OCI-LY7 (cell line): ENCODE data around the gene ABHD1. TPM values are rescaled to one million over a fixed set of nuclear protein-coding genes. Genes with fewer than 3 reads are reported as not detected.
A peak's percentile ranks its signal among the peaks of the same experiment; 100 is the strongest.

Experiments used
- BruUV-seq: library from RNA; stranded (reverse); fragments of 400-500 nt; replicated peaks from 2 replicates; lab custom pipeline; 2021; lab: Mats Ljungman, UMichigan
- CTCF ChIA-PET: fragments of 300-600 bp; sonication (Branson Sonifier 250); formaldehyde crosslinking; loops from one replicate; lab custom pipeline; 2022; ENCODE audit warnings: antibody characterized with exemption; ENCODE audit not compliant: unreplicated experiment; lab: Charles Lee
- POLR2A ChIA-PET: fragments of 300-600 bp; sonication (Branson Sonifier 250); formaldehyde crosslinking; loops from one replicate; lab custom pipeline; 2022; ENCODE audit warnings: antibody characterized with exemption; lab: Charles Lee
- DNase-seq: peaks from one replicate; pipeline ENCODE4 v3.0.0-alpha.2; 2015; ENCODE audit warnings: low spot score
- H2AFZ ChIP-seq: fragments of 200-600 bp; sonication (generic), shearing (Covaris generic); 2 replicates; pipeline ENCODE4 v1.6.1; 2014; ENCODE audit warnings: mild to moderate bottlenecking, antibody characterized with exemption, low read length, moderate library complexity
- H3K27ac ChIP-seq: fragments of 200-600 bp; sonication (generic); 2 replicates; pipeline ENCODE4 v1.5.1; 2014; ENCODE audit warnings: mixed run types, low read depth, mild to moderate bottlenecking, moderate library complexity, low read length, inconsistent platforms; ENCODE audit not compliant: poor library complexity, severe bottlenecking
- H3K36me3 ChIP-seq: fragments of 200-600 bp; sonication (generic); 2 replicates; pipeline ENCODE4 v1.6.1; 2014; ENCODE audit warnings: mild to moderate bottlenecking, antibody characterized with exemption, low read length, moderate library complexity, mixed read lengths; ENCODE audit not compliant: insufficient read depth
- H3K4me1 ChIP-seq: fragments of 200-600 bp; sonication (generic); 2 replicates; pipeline ENCODE4 v1.5.1; 2014; ENCODE audit warnings: mild to moderate bottlenecking, low read length; ENCODE audit not compliant: insufficient read depth, poor library complexity, severe bottlenecking
- H3K4me2 ChIP-seq: fragments of 200-600 bp; sonication (generic); 2 replicates; pipeline ENCODE4 v1.6.1; 2014; ENCODE audit warnings: mild to moderate bottlenecking, low read length
- H3K4me3 ChIP-seq: fragments of 200-600 bp; sonication (generic); 2 replicates; pipeline ENCODE4 v1.5.1; 2014; ENCODE audit warnings: mild to moderate bottlenecking, low read depth, low read length; ENCODE audit not compliant: poor library complexity, severe bottlenecking
- H3K79me2 ChIP-seq: fragments of 200-600 bp; sonication (generic); 2 replicates; pipeline ENCODE4 v1.6.1; 2016; ENCODE audit warnings: low read depth, mild to moderate bottlenecking, low read length, moderate library complexity, mixed read lengths; ENCODE audit not compliant: insufficient read depth
- H3K9me2 ChIP-seq: fragments of 200-600 bp; sonication (generic); 2 replicates; pipeline ENCODE4 v1.6.1; 2016; ENCODE audit warnings: mild to moderate bottlenecking, low read length, mixed read lengths; ENCODE audit not compliant: insufficient read depth
- H3K9me3 ChIP-seq: fragments of 200-600 bp; sonication (generic); 2 replicates; pipeline ENCODE4 v1.6.1; 2014; ENCODE audit warnings: mild to moderate bottlenecking, mixed run types, low read length, mixed read lengths
- H4K20me1 ChIP-seq: fragments of 200-600 bp; sonication (generic); 2 replicates; pipeline ENCODE4 v1.6.1; 2014; ENCODE audit warnings: mild to moderate bottlenecking, antibody characterized with exemption, low read length, moderate library complexity, mixed read lengths; ENCODE audit not compliant: insufficient read depth
- CTCF ChIP-seq: fragments of 200-600 bp; sonication (generic); conservative IDR thresholded peaks from 2 replicates; pipeline ENCODE4 v1.5.1; 2014; ENCODE audit warnings: mild to moderate bottlenecking, antibody characterized with exemption, low read length, moderate library complexity, mixed read lengths
- EZH2phosphoT487 ChIP-seq: fragments of 200-600 bp; sonication (generic); IDR thresholded peaks from 2 replicates; pipeline ENCODE4 v1.6.1; 2018; ENCODE audit warnings: low read depth, borderline replicate concordance, mild to moderate bottlenecking, mixed run types, antibody characterized with exemption, low read length, moderate library complexity, mixed read lengths
- intact Hi-C: fragments of 100-400 bp; cut with micrococcal nuclease; formaldehyde crosslinking; loops from one replicate; pipeline ENCODE4 v1.10.0; 2022; ENCODE audit not compliant: unreplicated experiment
- total RNA-seq, 2 experiments: library from RNA; depleted of rRNA in 1 of 2; stranded (reverse); fragments of >200 nt in 1 of 2; shearing (Covaris generic) in 1 of 2; gene quantifications; 2 replicates each; pipeline ENCODE4 v1.2.3, GENCODE V29; 2014 to 2022

Gene ABHD1
- total RNA-seq, 2 experiments from 2014 or later: not detected

GRCh38 chr2:27179344-27180000 lies 55.9 kb downstream of the ABHD1 start:
- ChIA-PET POLR2A (interaction anchor here (1.0 kb wide), 1 partner anchor 102 kb away, joined by 3 read pairs; no protein-coding TSS in a partner anchor), CTCF (no interaction called here)
- no peaks in the 10 kb centered on the region for H3K9me2 ChIP-seq
- peaks cover 53% of the 10 kb centered on the region for H3K4me1 ChIP-seq
- no peaks in the 10 kb centered on the region for H3K79me2 ChIP-seq
- no TSS peak for BruUV-seq
- DNase-seq: no peak
- H3K4me3 ChIP-seq: no peak overlapping the region
- TF ChIP-seq EZH2phosphoT487 (no peak), CTCF (no peak)
- no peaks in the 10 kb centered on the region for H3K9me3 ChIP-seq
- peak overlapping the region; percentile 51 for H3K4me2 ChIP-seq
- intact Hi-C loops: no loop called here
- no peak overlapping the region for H3K27ac ChIP-seq
- H2AFZ ChIP-seq: peak overlapping the region; percentile 21; the same call in 1 of the 2 replicates
- H4K20me1 ChIP-seq: no peaks in the 10 kb centered on the region
- no peaks in the 10 kb centered on the region for H3K36me3 ChIP-seq

Other genes starting within 250 kb of the ABHD1 start
- gene MAPRE3, start 153.2 kb upstream of the ABHD1 start, total RNA-seq (2014; rRNA removed; shearing (Covaris generic)): not detected in 2 replicates
- not detected in 2 replicates for gene MAPRE3, start 153.2 kb upstream of the ABHD1 start, total RNA-seq (2022)
- gene TMEM214, start 90.8 kb upstream of the ABHD1 start, total RNA-seq (2014; rRNA removed; shearing (Covaris generic)): 32.0 and 32.6 TPM in 2 replicates
- 78.6 and 79.3 TPM in 2 replicates for gene TMEM214, start 90.8 kb upstream of the ABHD1 start, total RNA-seq (2022)
- gene AGBL5, start 72.1 kb upstream of the ABHD1 start, total RNA-seq (2014; rRNA removed; shearing (Covaris generic)): 34.3 and 37.4 TPM in 2 replicates
- gene AGBL5, start 72.1 kb upstream of the ABHD1 start, total RNA-seq (2022): 42.0 and 51.8 TPM in 2 replicates
- 147 and 214 TPM in 2 replicates for gene OST4, start 52.2 kb upstream of the ABHD1 start, total RNA-seq (2014; rRNA removed; shearing (Covaris generic))
- 253 and 267 TPM in 2 replicates for gene OST4, start 52.2 kb upstream of the ABHD1 start, total RNA-seq (2022)
- gene EMILIN1, start 45.2 kb upstream of the ABHD1 start, total RNA-seq (2014; rRNA removed; shearing (Covaris generic)): 2.7 and 3.2 TPM in 2 replicates
- gene EMILIN1, start 45.2 kb upstream of the ABHD1 start, total RNA-seq (2022): 1.6 and 2.2 TPM in 2 replicates
- 9.7 and 14.0 TPM in 2 replicates for gene KHK, start 37.0 kb upstream of the ABHD1 start, total RNA-seq (2014; rRNA removed; shearing (Covaris generic))
- gene KHK, start 37.0 kb upstream of the ABHD1 start, total RNA-seq (2022): 17.9 and 19.7 TPM in 2 replicates
- not detected in 2 replicates for gene CGREF1, start 4.7 kb upstream of the ABHD1 start, total RNA-seq (2014; rRNA removed; shearing (Covaris generic))
- gene CGREF1, start 4.7 kb upstream of the ABHD1 start, total RNA-seq (2022): not detected in 2 replicates
- 113 and 116 TPM in 2 replicates for gene PREB, start 10.8 kb downstream of the ABHD1 start, total RNA-seq (2014; rRNA removed; shearing (Covaris generic))
- gene PREB, start 10.8 kb downstream of the ABHD1 start, total RNA-seq (2022): 96.8 and 106 TPM in 2 replicates
- not detected in 2 replicates for gene PRR30, start 15.6 kb downstream of the ABHD1 start, total RNA-seq (2014; rRNA removed; shearing (Covaris generic))
- not detected in 2 replicates for gene PRR30, start 15.6 kb downstream of the ABHD1 start, total RNA-seq (2022)
- not detected in 2 replicates for gene TCF23, start 25.2 kb downstream of the ABHD1 start, total RNA-seq (2014; rRNA removed; shearing (Covaris generic))
- gene TCF23, start 25.2 kb downstream of the ABHD1 start, total RNA-seq (2022): 0.25 TPM in 1 of 2 replicates, not detected in the other
- 75.4 and 93.3 TPM in 2 replicates for gene ATRAID, start 88.2 kb downstream of the ABHD1 start, total RNA-seq (2014; rRNA removed; shearing (Covaris generic))
- gene ATRAID, start 88.2 kb downstream of the ABHD1 start, total RNA-seq (2022): 92.7 and 92.8 TPM in 2 replicates
- gene SLC5A6, start 88.5 kb downstream of the ABHD1 start, total RNA-seq (2014; rRNA removed; shearing (Covaris generic)): 50.1 and 55.5 TPM in 2 replicates
- gene SLC5A6, start 88.5 kb downstream of the ABHD1 start, total RNA-seq (2022): 47.9 and 60.1 TPM in 2 replicates
- 118 and 132 TPM in 2 replicates for gene CAD, start 93.6 kb downstream of the ABHD1 start, total RNA-seq (2014; rRNA removed; shearing (Covaris generic))
- gene CAD, start 93.6 kb downstream of the ABHD1 start, total RNA-seq (2022): 166 and 173 TPM in 2 replicates
- 14.0 and 23.3 TPM in 2 replicates for gene SLC30A3, start 139.2 kb downstream of the ABHD1 start, total RNA-seq (2014; rRNA removed; shearing (Covaris generic))
- 61.0 and 71.6 TPM in 2 replicates for gene SLC30A3, start 139.2 kb downstream of the ABHD1 start, total RNA-seq (2022)
- 2.7 and 4.7 TPM in 2 replicates for gene DNAJC5G, start 151.6 kb downstream of the ABHD1 start, total RNA-seq (2014; rRNA removed; shearing (Covaris generic))
- gene DNAJC5G, start 151.6 kb downstream of the ABHD1 start, total RNA-seq (2022): 18.1 and 18.2 TPM in 2 replicates
- 2.1 and 6.4 TPM in 2 replicates for gene TRIM54, start 158.6 kb downstream of the ABHD1 start, total RNA-seq (2014; rRNA removed; shearing (Covaris generic))
- gene TRIM54, start 158.6 kb downstream of the ABHD1 start, total RNA-seq (2022): 13.6 and 18.8 TPM in 2 replicates
- 5.9 and 6.4 TPM in 2 replicates for gene UCN, start 184.6 kb downstream of the ABHD1 start, total RNA-seq (2014; rRNA removed; shearing (Covaris generic))
- 7.2 and 8.5 TPM in 2 replicates for gene UCN, start 184.6 kb downstream of the ABHD1 start, total RNA-seq (2022)
- 54.1 and 63.9 TPM in 2 replicates for gene MPV17, start 199.3 kb downstream of the ABHD1 start, total RNA-seq (2014; rRNA removed; shearing (Covaris generic))
- gene MPV17, start 199.3 kb downstream of the ABHD1 start, total RNA-seq (2022): 98.0 and 109 TPM in 2 replicates
- gene GTF3C2, start 232.9 kb downstream of the ABHD1 start, total RNA-seq (2014; rRNA removed; shearing (Covaris generic)): 54.2 and 56.9 TPM in 2 replicates
- gene GTF3C2, start 232.9 kb downstream of the ABHD1 start, total RNA-seq (2022): 70.3 and 77.7 TPM in 2 replicates
- gene EIF2B4, start 246.5 kb downstream of the ABHD1 start, total RNA-seq (2014; rRNA removed; shearing (Covaris generic)): 23.9 and 27.0 TPM in 2 replicates
- gene EIF2B4, start 246.5 kb downstream of the ABHD1 start, total RNA-seq (2022): 32.9 and 33.1 TPM in 2 replicates
- 63.1 and 66.0 TPM in 2 replicates for gene SNX17, start 246.8 kb downstream of the ABHD1 start, total RNA-seq (2014; rRNA removed; shearing (Covaris generic))
- gene SNX17, start 246.8 kb downstream of the ABHD1 start, total RNA-seq (2022): 86.8 and 97.4 TPM in 2 replicates